Stimulated activated CD8-positive, alpha-beta memory T cell treated with anti-CD3 and anti-CD28 coated beads, Interleukin-15, amount 100 ng/mL, for 4 hours (primary cell): Measurements from ENCODE around the gene SLC2A9.
"Not testable (repeated sequence)": the region's sequence is repeated elsewhere in the genome, so short reads cannot be mapped to it uniquely, and the experiment has no call there.

Experiments
- DNase-seq, 2 donors: peaks; one replicate each; pipeline ENCODE4 v3.0.0-alpha.2; 2020; ENCODE audit warnings: low read depth in 2 of 2

The SLC2A9 gene

GRCh38 chr4:9826551-9826950 lies 194.7 kb downstream of the SLC2A9 start:
- DNase-seq = no peak

- DNase-seq = no peak
Observed at GRCh38 chr4:9825049-9825448, 196.2 kb downstream of the SLC2A9 start.

- DNase-seq = no peak
Observed at GRCh38 chr4:9820343-9820742, 201.0 kb downstream of the SLC2A9 start.

- no peak for DNase-seq
Observed at GRCh38 chr4:9816285-9816684, 205.0 kb downstream of the SLC2A9 start.

GRCh38 chr4:9812501-9813340 lies 208.6 kb downstream of the SLC2A9 start:
- no peak for DNase-seq

GRCh38 chr4:9811806-9812205 lies 209.5 kb downstream of the SLC2A9 start:
- no peak for DNase-seq

- DNase-seq = no peak
Observed at GRCh38 chr4:9808077-9808476, 213.2 kb downstream of the SLC2A9 start.

- no peak for DNase-seq
Observed at GRCh38 chr4:9804918-9805317, 216.4 kb downstream of the SLC2A9 start.

- DNase-seq = no peak
Observed at GRCh38 chr4:9800848-9801247, 220.4 kb downstream of the SLC2A9 start.

- not testable (repeated sequence) for DNase-seq
Observed at GRCh38 chr4:9796641-9797040, 224.7 kb downstream of the SLC2A9 start.

GRCh38 chr4:9792381-9792780 lies 228.9 kb downstream of the SLC2A9 start:
- no peak for DNase-seq

- DNase-seq = not testable (repeated sequence)
Observed at GRCh38 chr4:9785891-9786290, 235.4 kb downstream of the SLC2A9 start.

GRCh38 chr4:9782136-9782436 lies 239.2 kb downstream of the SLC2A9 start:
- no peak for DNase-seq

GRCh38 chr4:9781343-9782135 lies 239.8 kb downstream of the SLC2A9 start, which contains the start of gene DRD5:
Gene DRD5 (plus strand): TSS chr4:9781634. CDS start chr4:9782030, 396 bp downstream.
- no peak for DNase-seq
